Forelimb muscle (tissue), 1 donor: ENCODE results near the gene PLSCR1. TPM values are rescaled to one million over a fixed set of nuclear protein-coding genes. Genes with fewer than 3 reads are reported as not detected.

Experiments used
- DNase-seq: peaks from one replicate; pipeline ENCODE4 v3.0.0-alpha.2; 2013; ENCODE audit warnings: low read depth
- polyA plus RNA-seq: library from polyadenylated mRNA; unstranded; fragments of 120-200 nt; gene quantifications from one replicate; pipeline ENCODE4 v1.2.1, GENCODE V29; 2013; ENCODE audit not compliant: insufficient read length

The PLSCR1 gene, protein sequence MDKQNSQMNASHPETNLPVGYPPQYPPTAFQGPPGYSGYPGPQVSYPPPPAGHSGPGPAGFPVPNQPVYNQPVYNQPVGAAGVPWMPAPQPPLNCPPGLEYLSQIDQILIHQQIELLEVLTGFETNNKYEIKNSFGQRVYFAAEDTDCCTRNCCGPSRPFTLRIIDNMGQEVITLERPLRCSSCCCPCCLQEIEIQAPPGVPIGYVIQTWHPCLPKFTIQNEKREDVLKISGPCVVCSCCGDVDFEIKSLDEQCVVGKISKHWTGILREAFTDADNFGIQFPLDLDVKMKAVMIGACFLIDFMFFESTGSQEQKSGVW
- polyA plus RNA-seq, result 13.0 TPM

DNA sequence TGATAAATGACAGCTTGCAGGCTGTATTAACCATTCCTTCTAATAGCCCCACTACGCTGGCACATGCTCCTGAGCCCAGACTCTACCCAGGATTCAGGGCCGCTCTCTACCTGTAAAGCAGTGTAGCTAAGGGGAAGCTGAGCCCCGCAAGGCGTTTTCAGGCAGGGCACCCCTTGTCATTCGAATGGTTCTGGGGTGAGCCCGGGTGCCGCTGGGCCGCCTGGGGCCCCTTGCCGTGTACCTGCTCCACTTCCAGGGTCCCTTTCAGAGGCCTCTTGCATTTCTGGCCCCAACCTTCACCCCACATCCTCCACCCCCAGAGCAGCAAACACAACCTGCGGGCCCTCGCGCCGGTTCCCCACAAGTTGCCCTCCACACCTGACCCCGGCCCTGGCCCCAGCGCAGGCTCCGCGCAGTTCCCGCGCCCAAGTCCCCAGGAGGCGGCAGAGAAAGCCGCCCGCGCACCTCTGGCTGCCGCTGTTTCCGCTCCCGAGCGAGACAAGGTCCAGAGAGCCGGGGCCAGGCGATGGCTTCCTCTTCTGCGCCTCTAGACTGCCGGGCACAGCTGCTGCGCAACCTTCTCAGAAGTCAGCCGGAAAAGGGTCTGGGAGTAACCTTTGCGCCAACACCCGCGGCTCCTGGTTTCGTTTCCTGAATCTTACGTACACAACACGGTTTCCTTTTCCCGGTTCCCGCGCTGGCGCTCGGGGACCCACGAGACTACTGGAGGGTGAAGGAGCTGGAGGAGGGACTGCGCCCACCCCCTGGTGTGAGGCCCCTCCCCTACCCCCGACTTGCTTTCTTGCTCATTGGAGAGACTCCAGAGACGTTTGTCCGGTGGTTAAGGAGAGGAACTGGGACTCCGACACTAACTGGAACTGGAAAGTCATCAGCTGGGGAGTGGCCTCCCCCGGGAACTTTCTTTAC, at the start of gene PLSCR1:
Gene PLSCR1, minus strand, starts transcription at position 606 of the 927 bp plus-strand sequence. CDS start 8,055 bp downstream, outside the sequence.
- peak; percentile 62 for DNase-seq

DNA sequence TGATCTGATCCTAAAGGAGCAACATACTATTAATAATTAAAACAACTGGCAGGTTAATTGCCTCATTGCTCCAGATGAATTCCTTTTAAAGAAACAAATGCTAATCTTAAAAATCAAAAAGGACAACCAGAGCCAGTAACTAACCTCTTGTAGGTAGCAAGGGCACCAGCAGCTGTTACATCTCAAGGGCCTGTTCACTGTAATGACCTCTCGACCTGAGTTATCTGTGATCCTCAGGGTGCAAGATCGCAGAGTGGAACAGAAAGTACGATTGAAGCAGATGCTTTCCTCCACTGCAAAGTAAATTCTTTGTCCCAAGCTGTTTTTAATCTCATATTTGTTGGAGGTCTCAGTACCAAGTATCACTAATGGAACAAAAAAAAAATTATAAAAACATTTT, 49.4 kb upstream of the PLSCR1 start:
- DNase-seq, result no peak

DNA sequence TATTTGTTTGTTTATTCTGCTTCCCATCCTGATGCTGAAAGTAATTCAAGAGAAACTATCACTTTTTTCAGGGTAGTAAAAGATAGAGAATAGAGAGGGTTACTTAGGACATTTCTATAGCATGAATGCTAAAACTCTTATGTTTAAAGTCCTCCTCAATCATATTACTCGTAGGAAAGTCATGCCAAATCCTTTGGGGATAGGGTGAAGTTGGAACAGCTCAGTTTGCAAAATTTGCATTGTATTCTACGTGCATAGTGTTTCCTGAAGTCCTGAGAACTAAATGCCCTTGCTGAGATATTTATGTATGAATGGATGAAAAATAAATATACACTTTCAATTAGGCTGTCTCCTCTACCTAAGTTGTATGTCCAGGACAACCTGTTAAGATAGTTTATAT, 46.1 kb upstream of the PLSCR1 start:
- no peak for DNase-seq

DNA sequence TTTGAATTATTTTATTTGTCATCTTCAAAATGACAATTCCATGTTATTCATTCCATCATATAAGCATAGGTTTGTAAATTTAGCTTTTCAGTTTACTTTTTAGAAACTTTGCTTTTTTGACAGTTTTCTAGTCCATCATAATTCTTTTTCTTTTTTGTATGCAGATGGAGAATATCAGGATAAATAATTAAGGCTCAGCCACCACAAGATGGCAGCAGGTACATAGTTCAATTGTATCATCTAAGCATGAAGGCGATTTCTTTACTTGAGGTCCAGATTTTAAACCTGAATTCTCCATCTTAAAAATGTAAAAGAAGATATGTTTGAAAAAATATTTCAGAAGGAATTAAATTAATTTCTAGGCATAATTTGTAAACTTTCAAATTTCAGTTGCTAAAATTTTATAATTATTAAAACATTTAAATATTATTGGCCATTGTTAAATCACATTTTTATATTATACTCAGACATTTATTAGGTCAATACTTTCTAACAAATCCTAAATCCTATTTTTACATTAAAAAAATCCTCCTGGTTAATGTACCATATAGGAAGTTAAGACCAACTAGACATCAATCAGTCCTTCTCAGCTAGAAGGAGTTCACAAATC, 45.6 kb upstream of the PLSCR1 start:
- no peak for DNase-seq

DNA sequence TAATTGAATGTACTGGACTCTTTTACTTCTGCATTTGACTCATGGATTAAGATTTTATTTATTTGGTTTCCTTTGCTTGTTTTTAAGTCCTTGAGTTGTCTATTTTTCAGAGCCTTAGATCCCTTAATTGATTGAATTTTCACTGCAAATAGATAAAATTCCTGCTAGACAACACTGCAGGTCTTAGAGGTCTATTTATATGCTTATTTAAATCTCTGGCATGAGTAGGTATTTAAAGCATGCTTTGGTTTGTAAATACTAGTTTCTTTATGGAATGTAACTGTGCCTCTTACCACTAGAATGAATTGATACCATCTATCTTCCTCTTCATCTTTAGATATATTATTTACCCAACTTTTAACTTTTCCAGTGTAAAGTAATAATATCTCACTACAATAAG, 40.7 kb upstream of the PLSCR1 start:
- DNase-seq, result no peak

DNA sequence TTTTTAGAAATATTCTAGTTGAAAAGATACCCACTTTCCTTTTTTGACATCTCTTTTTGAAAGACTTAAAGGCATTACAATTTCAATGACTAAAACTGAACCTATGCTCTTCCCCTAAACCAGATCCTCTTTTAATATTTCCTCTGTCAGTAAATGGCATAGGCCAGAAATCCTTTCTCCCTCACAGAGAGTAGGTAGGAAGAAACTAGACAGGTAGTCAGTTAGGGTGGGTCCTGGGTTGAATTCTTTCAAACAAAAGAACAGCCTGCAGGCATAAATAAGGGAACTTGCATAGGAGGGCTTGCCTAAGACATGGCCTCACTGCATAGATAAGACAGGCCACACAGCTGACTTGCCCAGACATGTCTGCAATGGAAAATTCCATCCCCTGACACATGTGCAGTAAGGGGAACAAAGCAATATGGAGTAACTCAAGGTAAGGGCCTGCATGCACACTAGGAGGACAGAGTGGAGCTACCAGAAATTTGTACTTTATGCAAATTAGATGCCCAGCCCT, 37.6 kb upstream of the PLSCR1 start:
- DNase-seq, result no peak

DNA sequence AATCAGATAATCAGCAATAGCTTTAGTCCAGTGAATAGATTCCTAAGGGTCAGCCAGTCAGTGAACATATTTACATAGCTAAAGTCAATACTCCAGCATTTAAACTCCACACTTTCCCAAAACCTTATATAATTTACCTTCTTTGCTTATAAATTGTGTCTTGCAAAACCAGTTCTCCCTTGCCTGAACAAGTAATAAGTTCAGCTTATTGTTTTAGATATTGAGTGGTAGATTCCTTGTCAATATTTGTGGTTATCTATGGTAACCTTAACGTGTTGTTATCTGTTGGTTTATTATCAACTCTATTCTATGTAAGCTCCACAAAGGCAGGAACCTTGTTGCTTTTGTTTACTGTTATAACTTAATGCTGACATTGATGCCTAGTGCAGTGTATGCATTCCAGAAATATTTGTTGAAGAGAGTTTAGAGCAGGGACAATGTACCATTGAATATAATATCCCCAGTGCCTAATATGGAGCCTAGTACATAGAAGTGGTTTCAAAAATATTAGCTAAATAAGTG, 36.7 kb upstream of the PLSCR1 start:
- DNase-seq, result no peak

DNA sequence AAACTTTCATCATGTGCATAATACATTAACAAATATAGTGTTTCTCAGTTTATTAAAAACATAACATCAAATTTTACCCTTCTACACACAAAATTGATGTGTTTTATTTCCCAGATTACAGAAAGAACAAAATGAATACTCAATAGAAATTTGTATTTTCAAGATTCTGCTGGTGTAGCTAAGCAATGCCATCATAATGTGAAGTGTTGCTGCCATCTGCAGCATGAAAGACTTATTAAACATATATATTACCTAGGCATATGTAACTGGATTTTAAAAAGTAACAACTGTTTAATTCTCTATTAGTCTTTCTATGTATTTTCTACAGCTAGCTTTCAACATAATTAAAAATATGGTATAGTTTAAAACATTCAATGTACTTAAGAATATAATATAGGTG, 33.3 kb upstream of the PLSCR1 start:
- DNase-seq, result no peak

DNA sequence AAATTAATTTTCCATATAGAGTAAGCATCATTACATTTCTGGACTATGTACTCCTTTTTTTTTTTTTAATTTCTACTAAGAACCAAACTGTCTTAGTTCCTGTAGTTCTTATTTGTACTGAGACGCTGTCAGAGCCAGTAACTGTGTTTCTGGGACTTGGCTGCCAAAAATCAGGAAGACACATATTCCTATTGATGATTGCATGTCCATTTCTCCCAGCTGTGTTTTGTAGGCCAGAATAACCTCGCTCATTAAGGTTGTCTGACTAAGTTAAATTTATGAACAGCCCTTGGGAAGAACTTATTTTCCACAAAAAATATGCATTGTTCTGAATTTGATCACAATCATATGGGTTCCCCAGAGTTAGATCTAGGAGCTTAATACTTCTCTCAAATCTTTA, 31.2 kb upstream of the PLSCR1 start:
- no peak for DNase-seq

DNA sequence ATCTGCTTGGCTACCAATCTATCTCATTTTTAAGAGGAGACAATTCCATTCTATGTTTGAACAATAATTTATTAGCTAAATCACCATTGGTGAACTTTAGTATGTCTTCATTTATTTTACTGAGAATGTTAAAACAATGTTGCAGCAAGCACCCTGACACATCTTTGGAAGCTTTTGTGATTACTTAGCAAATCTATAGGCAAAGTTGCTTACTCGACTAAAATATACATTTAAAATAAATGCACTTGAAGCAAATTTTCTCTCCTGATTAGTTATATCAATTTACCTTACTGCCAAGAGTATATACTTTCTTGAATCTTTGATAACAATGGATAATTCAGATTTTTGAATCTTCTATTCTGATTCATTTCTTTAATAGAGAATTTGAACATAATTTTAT, 29.8 kb upstream of the PLSCR1 start:
- no peak for DNase-seq

DNA sequence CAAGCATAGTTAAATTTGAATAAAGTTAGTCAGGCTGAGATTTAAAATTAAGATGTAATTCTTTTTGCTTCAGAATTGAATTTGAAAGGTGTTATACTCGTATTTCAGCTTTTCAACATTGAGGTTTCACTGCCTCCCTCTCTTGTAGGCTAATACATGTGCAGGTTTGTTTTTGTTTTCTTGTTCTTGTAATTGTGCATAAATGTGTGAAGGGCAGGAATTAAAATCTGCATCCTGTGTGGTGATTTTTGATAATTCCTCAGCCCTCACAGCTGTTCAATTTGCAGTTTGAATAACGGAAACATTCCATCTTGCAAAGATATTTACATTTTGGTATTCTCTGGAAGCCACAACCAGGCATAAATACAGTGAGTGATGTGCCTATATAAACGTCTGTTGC, 24.9 kb upstream of the PLSCR1 start:
- no peak for DNase-seq

DNA sequence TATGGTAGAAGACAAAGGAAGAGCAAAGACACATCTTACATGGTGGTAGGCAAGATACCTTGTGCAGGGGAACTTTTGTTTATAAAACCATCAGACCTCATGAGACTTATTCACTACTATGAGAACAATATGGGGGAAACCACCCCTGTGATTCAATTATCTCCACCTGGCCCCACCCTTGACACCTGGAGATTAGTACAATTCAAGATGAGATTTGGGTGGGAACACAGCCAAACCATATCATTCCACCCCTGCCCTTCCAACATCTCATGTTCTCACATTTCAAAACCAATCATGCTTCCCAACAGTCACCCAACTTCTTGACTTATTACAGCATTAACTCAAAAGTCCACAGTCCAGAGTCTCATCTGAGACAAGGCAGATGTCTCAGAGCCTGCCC, 21.7 kb upstream of the PLSCR1 start:
- no peak for DNase-seq

DNA sequence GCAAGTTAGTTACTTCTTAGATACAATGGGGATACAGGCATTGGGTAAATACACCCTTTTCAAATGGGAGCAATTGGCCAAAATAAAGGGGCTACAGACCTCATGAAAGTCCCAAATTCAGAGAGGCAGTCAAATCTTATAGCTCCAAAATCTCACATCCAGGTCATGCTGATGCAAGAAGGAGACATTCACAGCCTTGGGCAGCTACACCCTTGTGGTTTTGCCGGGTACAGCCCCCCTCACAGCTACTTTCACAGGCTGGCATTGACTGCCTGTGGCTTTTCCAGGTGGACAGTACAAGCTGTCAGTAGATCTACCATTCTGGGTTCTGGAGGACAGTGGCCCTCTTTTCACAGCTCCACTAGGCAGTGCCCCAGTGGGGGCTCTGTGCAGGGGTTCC, 17.5 kb upstream of the PLSCR1 start:
- DNase-seq, result no peak

DNA sequence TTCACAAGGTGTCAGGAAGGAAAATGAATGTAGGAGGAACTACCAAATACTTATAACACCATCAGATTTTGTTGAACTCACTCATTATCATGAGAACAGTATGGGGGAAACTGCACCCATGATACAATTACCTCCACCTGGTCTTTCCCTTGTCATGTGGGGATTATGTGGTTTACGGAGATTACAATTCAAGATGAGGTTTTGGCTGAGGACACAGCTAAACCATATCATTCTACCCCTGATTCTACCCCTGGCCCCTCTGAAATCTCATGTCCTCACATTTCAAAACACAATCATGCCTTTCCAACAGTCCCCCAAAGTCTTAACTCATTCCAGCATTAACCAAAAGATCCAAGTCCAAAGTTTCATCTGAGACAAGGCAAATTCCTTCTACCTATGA, 17.1 kb upstream of the PLSCR1 start:
- DNase-seq, result no peak

DNA sequence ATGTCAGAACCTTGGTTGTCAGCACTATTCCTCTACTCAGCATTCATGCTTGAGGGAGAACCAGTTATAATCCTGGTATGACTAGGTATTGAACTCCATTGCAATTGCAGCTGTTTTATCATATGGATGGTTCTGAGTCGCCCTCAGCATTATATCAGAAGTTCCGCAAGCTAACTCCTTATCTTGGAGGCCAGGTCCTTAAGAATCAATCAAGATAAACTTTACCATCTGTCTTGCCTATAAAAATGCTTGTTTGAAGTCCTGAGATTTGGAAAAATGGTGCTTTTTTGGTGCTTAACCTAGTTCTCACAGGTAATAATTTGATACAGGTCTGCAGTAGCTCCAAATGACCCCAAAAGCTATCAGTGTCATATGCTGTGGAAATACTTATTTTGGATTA, 16.3 kb upstream of the PLSCR1 start:
- no peak for DNase-seq

DNA sequence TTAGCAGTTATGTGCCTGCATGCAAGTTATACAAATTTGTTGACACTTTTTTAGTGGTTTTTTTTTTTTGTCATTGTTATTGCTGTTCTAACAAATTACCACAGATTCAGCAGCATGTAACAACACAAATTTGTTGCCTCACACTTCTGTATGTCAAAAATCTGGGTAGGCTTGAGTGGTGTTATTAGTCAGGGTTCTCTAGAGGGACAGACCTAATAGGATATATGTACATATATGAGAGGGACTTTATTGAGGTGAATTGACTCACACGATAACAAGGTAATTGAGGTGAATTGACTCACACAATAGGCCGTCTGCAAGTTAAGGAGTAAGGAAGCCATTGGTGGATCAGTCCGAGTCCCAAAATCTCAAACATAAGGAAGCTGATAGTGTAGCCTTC, 15.0 kb upstream of the PLSCR1 start:
- DNase-seq, result no peak

DNA sequence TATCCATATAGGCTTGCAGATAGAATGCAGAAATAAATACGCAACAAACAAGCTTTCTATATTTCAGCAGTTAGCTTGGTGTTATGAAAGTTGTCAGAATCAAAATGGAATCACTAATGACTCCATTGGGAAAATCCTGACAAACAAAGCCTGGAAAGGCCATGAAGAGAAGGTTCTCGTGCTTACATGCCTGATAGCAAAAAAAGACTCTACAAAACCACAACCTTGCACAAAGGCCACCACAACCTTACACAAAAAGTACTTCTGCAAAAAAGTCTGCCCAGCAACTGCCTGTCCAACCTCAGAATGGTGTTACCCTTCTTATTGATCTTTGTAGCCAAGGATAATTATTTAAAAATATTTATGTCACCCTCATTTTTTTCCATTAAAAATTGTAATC, 14.4 kb upstream of the PLSCR1 start:
- DNase-seq, result no peak

DNA sequence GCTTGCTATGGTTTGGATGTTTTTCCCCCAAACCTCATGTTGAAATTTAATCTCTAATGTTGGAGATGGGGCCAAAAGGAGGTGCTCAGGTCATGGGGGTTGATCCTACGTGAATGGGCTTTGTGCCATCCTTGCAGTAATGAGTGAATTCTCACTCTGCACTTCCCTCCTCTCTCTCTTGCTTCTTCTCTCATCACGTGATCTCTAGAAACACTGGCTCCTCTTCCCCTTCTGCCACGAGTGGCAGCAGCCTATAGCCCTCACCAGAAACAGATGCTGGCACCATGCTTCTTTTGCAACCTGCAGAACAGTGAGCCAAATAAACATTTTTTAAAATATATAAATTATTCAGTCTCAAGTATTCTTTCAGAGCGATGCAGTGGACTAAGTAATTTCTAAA, 13.3 kb upstream of the PLSCR1 start:
- no peak for DNase-seq

DNA sequence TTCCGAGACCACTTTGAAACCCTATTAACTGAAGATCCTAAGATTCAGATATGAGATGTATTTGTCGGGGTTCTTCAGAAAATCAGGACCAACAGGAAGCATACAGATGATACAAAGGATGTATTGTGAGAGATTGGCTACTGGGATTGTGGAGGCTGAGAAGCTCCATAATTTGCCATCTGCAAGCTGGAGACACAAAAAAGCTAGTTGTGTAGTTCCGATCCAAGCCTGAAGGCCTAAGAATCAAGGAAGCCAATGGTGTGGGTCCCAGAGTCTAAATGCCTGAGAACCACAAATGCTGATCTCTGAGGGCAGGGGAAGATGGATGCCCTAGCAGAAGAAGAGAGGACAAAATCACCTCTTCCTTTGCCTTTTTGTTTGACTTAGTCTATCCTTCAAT, 10.9 kb upstream of the PLSCR1 start:
- DNase-seq, result no peak

DNA sequence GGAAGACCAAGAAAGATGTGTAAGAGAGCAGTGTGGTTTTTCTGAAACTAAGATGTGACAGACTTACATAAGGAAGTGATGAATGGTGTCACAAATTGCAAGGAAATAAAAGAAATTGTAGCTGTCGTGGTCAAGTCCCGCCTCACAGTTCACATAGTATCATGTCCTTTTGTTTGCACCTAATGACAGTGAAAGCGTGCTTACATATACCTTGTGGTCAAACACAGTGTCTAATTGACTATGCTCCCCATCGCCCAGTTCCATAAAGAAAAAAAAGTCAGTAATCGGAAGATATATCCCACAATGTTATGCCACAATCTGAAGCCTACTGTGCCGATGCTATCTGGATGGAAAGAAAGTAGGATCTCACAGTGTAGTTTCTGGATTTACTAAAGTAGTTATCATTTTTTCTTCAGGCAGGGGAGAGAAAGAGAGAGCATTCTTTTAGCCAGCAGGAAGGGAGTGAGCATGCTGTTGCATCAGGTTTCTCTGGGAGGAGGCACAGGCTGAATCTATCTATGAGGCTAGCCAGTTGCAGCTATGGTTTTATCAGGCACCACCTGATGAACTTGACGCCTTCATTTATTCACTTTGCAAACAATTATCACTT, 9.8 kb upstream of the PLSCR1 start:
- DNase-seq, result no peak

DNA sequence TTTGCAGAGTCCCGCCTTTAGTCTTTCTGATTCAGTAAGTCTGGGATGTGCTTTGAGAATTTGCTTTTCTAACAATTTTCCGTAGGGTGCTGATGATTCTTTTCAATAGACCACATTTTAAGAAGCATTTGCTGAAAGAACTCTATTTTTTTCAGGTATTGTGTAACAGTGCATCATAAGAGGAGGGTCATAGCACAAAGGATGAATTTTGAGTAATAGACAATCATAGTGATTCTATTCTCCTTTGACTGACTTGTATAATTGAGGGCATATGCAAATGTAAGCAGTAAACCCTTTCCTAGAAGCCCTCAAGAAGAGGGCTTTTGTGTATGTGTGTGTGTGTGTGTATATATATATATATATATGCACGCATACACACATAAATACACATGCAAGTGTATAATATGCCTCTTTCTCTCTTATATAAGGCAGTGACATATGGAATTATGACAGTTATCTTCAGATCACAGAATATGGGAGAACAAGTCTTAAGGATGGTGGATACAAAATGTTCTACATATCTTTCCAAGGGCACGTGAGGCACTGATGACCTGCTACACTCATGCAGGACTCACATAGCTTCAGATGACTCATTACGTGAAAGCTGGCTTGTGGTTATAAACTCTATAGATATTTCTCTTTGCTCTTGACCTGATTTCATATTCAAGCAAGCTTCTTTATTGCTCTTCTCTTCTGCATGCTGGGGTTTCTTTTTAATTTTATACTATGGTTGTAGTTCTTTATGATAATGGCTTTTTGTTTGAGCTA, 6.5 kb upstream of the PLSCR1 start:
- no peak for DNase-seq
